Activated CD8-positive, alpha-beta memory T cell treated with anti-CD3 and anti-CD28 coated beads, Interleukin-2, amount 50 U/mL, for 1 hour (primary cell): Measurements from ENCODE around the gene PEX3.
A peak's percentile ranks its signal among the peaks of the same experiment; 100 is the strongest.

ENCODE experiments used
- DNase-seq: peaks from one replicate; pipeline ENCODE4 v3.0.0-alpha.2; 2020; ENCODE audit errors: extremely low read depth

PEX3 gene

GRCh38 chr6:143450453-143451371 is at the start of gene PEX3, which contains the start of gene ADAT2:
Gene PEX3, plus strand, starts transcription at chr6:143450805. Its CDS starts 238 bp downstream, at chr6:143451043.
Gene ADAT2, minus strand, starts transcription at chr6:143450695. Its CDS starts 37 bp downstream, at chr6:143450658.
- peak; percentile 81 for DNase-seq

- DNase-seq: no peak
These were observed 49.5 kb upstream of the PEX3 start for GRCh38 chr6:143401068-143401446.

GRCh38 chr6:143401636-143402370 is 48.8 kb upstream of the PEX3 start:
- DNase-seq: no peak

- no peak for DNase-seq
These were observed 47.8 kb upstream of the PEX3 start for GRCh38 chr6:143402721-143403336.

- no peak for DNase-seq
These were observed 45.0 kb upstream of the PEX3 start for GRCh38 chr6:143405373-143406154.

GRCh38 chr6:143406673-143407072 is 43.9 kb upstream of the PEX3 start:
- no peak for DNase-seq

- no peak for DNase-seq
These were observed 42.3 kb upstream of the PEX3 start for GRCh38 chr6:143408151-143408786.

- no peak for DNase-seq
These were observed 41.8 kb upstream of the PEX3 start for GRCh38 chr6:143408787-143409162.

- no peak for DNase-seq
These were observed 39.7 kb upstream of the PEX3 start for GRCh38 chr6:143410859-143411270.

GRCh38 chr6:143414769-143415168 is 35.8 kb upstream of the PEX3 start:
- DNase-seq: no peak

GRCh38 chr6:143419526-143419925 is 31.1 kb upstream of the PEX3 start:
- no peak for DNase-seq

GRCh38 chr6:143426026-143426425 is 24.6 kb upstream of the PEX3 start:
- no peak for DNase-seq

GRCh38 chr6:143427109-143427817 is 23.3 kb upstream of the PEX3 start:
- peak; percentile 30 for DNase-seq

GRCh38 chr6:143429970-143430369 is 20.6 kb upstream of the PEX3 start:
- DNase-seq: no peak

- DNase-seq: no peak
These were observed 19.4 kb upstream of the PEX3 start for GRCh38 chr6:143431226-143431625.

GRCh38 chr6:143432588-143432987 is 18.0 kb upstream of the PEX3 start:
- no peak for DNase-seq

GRCh38 chr6:143441010-143441409 is 9.6 kb upstream of the PEX3 start:
- DNase-seq: no peak

- no peak for DNase-seq
These were observed 8.7 kb upstream of the PEX3 start for GRCh38 chr6:143441680-143442545.

- DNase-seq: no peak
These were observed 7.5 kb upstream of the PEX3 start for GRCh38 chr6:143443096-143443495.
